HG03460 (cell line): ENCODE results near the gene B3GNT5.
"Not testable (repeated sequence)": the region's sequence is repeated elsewhere in the genome, so short reads cannot be mapped to it uniquely, and the experiment has no call there.

Experiments
- ATAC-seq: cut with Tn5 transposase; IDR thresholded peaks from one replicate; pipeline ENCODE4 v1.9.1; 2021; ENCODE audit not compliant: unreplicated experiment

B3GNT5 gene

GRCh38 chr3:183230251-183230650 lies 22.8 kb upstream of the B3GNT5 start:
- not testable (repeated sequence) for ATAC-seq

- ATAC-seq = no peak
Observed at GRCh38 chr3:183230826-183231225, 22.2 kb upstream of the B3GNT5 start.

GRCh38 chr3:183233966-183234365 lies 19.1 kb upstream of the B3GNT5 start:
- ATAC-seq = no peak

GRCh38 chr3:183239046-183239445 lies 14.0 kb upstream of the B3GNT5 start:
- ATAC-seq = no peak

- no peak for ATAC-seq
Observed at GRCh38 chr3:183242431-183242830, 10.6 kb upstream of the B3GNT5 start.

GRCh38 chr3:183244219-183244618 lies 8.8 kb upstream of the B3GNT5 start:
- ATAC-seq = no peak

GRCh38 chr3:183244981-183245476 lies 8.0 kb upstream of the B3GNT5 start:
- ATAC-seq = no peak

- ATAC-seq = no peak
Observed at GRCh38 chr3:183247011-183247589, 6.0 kb upstream of the B3GNT5 start.

GRCh38 chr3:183249006-183249718 lies 3.9 kb upstream of the B3GNT5 start:
- ATAC-seq = no peak

- no peak for ATAC-seq
Observed at GRCh38 chr3:183252118-183252782, 803 bp upstream of the B3GNT5 start.

- no peak for ATAC-seq
Observed at GRCh38 chr3:183253528-183254486, 754 bp downstream of the B3GNT5 start.

GRCh38 chr3:183254487-183255347 lies 1.7 kb downstream of the B3GNT5 start:
- ATAC-seq = no peak

GRCh38 chr3:183255348-183255730 lies 2.3 kb downstream of the B3GNT5 start:
- no peak for ATAC-seq

GRCh38 chr3:183259087-183259486 lies 6.0 kb downstream of the B3GNT5 start:
- no peak for ATAC-seq

- ATAC-seq = no peak
Observed at GRCh38 chr3:183259621-183260020, 6.6 kb downstream of the B3GNT5 start.

GRCh38 chr3:183260167-183260904 lies 7.3 kb downstream of the B3GNT5 start:
- ATAC-seq = no peak

GRCh38 chr3:183261151-183261724 lies 8.2 kb downstream of the B3GNT5 start:
- no peak for ATAC-seq

- ATAC-seq = no peak
Observed at GRCh38 chr3:183262875-183263378, 9.9 kb downstream of the B3GNT5 start.

- ATAC-seq = no peak
Observed at GRCh38 chr3:183264268-183264667, 11.2 kb downstream of the B3GNT5 start.
